NOMO-1 treated with DMSO at 0.1 percent for 48 hours (cell line): ENCODE measurements around the gene MORF4L2.

Experiments
- DNase-seq: peaks from one replicate; lab custom pipeline; 2025; ENCODE audit not compliant: unreplicated experiment; lab: John Stamatoyannopoulos, UW

MORF4L2 gene, protein sequence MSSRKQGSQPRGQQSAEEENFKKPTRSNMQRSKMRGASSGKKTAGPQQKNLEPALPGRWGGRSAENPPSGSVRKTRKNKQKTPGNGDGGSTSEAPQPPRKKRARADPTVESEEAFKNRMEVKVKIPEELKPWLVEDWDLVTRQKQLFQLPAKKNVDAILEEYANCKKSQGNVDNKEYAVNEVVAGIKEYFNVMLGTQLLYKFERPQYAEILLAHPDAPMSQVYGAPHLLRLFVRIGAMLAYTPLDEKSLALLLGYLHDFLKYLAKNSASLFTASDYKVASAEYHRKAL

DNA sequence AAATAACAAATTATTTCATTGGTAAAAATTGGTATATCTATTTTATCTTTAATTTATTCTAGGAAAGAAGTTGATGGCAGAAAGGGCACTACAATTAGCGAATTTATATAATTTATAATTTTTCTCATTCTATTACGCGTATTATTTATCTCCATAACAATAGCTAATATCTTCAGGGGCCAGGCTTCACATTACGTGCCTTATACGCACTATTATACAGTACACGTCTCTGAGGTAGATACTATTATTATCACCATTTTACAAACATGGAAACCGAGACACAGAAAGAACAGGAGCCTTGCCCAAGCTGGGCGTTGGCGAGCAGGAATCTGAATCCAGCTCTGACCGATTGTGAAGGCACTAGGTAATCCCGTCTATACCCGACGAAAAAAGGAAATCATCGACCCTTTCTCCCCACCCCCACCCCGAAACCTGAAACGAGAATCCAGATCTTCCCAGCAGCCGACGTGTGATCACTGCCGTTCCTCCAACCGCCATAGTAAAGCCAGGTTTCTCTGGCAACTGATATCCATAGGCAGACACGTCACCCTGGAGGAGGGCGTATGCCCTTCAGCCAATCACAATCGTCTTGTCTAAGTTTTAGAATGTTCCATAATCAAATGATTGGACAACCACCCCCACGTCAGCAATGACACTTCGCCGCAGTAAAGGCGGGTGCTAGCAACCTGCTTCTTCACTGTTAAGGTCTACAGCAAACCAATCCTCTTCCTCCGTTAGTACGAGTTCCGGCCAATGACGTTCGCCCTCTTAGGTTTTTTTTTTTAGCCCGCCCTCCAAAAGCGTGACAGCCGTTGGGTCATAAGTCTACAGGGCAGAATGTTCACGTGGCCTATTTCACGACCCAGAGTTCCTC lies at the start of gene MORF4L2:
MORF4L2 (minus strand) TSS at position 501 of the 874 bp plus-strand sequence. CDS start 9,672 bp downstream, outside the sequence.
- peak; percentile 95 for DNase-seq

DNA sequence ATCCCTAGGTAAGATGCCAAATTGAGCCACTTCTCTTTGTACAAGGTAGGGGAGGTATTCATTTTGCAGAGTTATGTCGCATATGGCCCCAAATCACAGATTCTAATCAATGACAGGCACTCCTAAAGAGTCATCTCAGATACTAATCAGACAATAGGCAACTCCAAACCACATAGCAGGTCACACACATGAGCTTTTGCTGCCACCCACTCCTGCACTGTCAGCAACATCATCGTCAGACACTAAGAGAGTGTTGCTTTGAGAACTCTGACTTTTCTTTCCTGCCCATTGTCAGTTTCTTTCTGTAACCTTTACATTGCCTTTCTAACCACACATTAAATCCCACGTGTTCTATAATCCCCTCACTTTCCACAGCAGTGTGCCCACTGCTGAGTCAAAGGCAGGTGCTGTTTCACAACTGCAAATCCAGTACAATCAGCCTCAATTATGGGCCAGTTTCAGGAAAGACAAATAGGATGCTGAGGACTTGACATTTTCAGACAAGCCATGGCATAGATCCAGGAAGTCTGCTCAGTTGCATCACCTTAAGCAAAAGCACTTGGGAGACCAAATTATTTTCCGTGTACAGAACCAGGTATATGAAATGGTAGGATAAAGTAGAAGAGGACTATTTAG lies 47.7 kb upstream of the MORF4L2 start:
- DNase-seq, result no peak

- DNase-seq, result no peak
These were observed 46.5 kb upstream of the MORF4L2 start for GRCh38 chrX:103733017-103733416.

GRCh38 chrX:103730796-103731493 lies 44.4 kb upstream of the MORF4L2 start:
- DNase-seq, result peak; percentile 1

DNA sequence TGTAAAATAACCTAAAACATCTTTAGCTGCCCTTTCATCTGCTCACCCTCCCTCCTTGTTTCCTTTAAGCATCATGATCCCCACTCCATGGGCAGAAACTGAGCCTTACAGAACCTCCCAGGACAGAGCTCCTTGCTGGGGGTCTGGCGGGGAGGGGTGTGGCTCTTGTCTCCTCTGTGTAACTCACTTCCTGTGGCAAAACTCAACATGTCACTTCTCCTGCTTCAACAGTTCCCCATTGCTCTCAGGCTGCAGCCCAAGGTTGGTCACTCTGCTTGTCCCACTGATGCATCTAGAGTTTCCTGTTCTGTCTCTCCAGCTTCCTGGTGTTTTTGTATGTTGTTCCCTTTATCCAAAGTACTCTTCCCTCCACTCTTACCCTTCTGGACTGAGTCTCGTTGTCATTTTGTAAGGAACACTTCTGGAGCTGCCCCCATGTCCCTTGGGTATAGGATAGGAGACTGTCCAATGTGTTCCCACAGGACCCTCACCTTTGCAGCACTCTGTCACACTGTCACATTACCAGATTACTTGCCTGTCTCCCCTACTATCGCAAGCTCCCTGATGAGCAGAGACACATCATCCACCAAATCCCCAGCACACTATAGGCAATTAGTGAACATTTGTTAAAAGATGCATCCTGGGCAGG lies 43.8 kb upstream of the MORF4L2 start:
- DNase-seq, result peak; percentile 56

- DNase-seq, result no peak
These were observed 42.5 kb upstream of the MORF4L2 start for GRCh38 chrX:103729015-103729414.

- no peak for DNase-seq
These were observed 40.6 kb upstream of the MORF4L2 start for GRCh38 chrX:103727115-103727514.

DNA sequence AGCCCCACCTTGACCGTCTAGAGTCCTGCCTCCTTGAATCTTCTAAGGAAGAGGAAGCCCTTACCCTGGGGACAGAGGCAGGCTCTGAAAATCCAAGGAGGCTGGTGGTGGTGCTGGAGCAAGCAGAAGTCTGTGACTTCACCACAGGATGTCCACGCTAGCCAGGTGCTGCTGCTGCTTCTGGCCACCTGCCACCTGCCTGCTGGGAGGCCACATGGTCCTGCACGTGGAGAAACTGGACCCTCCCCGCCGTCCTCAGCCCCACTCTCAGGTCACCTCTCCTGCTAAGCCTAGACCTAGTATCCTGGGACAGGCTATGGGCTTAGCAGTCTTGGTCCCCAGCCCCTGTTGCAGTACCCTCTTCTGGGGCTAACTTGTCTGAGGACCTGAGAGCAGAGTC lies 40.0 kb upstream of the MORF4L2 start:
- no peak for DNase-seq

DNA sequence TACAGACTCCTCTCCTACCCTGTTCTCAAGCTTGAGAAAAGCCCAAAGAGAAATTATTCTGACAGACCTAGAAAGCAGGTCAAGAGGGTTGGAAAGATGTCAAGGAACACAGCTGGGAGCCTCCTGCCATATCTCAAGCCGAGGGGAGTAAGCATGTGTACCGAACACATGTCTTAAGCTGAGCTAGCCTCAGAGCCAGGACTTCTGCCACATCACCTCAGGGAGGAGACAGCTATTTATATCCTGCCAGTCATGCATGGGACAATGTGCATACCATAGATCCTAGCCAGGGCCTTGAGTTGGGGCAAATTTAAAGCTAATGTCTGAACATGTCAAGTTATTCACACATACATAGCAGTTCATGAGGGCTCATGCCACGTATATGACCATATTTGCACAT lies 36.0 kb upstream of the MORF4L2 start:
- no peak for DNase-seq

GRCh38 chrX:103718120-103718519 lies 31.6 kb upstream of the MORF4L2 start:
- DNase-seq, result no peak

GRCh38 chrX:103716962-103717361 lies 30.5 kb upstream of the MORF4L2 start:
- no peak for DNase-seq

DNA sequence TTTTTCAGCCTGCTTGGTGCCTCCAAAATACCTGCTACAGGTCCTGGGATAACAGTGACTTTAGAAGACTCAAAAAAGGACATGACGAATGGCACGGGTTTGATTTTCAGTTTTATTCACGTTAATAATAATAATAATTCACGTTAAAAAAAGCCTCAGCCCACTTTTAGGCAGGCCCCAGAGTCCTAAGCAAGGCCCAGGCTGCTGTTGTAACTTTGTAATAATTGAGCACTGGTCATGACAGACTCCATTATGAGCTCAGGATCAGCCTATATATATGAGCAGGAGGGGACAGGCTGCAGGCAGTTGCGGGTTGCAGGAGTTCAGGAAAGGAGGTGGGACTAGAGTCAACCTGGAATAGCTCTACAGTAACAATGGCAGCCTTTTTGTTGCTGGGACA lies 24.1 kb upstream of the MORF4L2 start, which contains the start of gene TMEM31:
TMEM31 (plus strand) TSS at position 301 of the 400 bp plus-strand sequence. CDS start 1,350 bp downstream, outside the sequence.
- no peak for DNase-seq

DNA sequence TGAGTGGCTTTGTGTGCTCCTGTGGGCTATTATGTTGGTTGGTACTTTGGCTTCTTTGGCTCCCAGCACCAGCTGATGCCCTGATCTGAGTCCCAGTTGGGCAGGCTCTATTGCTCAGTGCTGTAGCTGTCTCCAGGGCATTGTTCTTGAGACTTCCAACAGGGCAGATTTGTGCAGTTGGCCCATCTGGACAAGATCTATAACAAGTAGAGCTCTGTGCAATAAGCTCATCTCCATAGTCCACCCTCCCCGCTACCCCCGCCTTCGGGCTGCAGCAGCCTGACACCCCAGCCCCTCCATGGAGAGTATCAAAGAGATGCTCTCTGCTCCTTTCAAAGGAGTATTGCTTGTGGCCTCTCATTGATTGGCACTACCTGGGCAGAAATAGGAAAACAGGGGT lies 18.4 kb upstream of the MORF4L2 start:
- DNase-seq, result no peak

GRCh38 chrX:103699243-103699642 lies 12.7 kb upstream of the MORF4L2 start:
- DNase-seq, result no peak

GRCh38 chrX:103697687-103698086 lies 11.2 kb upstream of the MORF4L2 start:
- no peak for DNase-seq

GRCh38 chrX:103691059-103691458 lies 4.6 kb upstream of the MORF4L2 start:
- no peak for DNase-seq

- peak; percentile 53 for DNase-seq
These were observed 2.4 kb upstream of the MORF4L2 start for GRCh38 chrX:103688946-103689345.

GRCh38 chrX:103687696-103688201 lies 1.2 kb upstream of the MORF4L2 start:
- DNase-seq, result peak; percentile 36

DNA sequence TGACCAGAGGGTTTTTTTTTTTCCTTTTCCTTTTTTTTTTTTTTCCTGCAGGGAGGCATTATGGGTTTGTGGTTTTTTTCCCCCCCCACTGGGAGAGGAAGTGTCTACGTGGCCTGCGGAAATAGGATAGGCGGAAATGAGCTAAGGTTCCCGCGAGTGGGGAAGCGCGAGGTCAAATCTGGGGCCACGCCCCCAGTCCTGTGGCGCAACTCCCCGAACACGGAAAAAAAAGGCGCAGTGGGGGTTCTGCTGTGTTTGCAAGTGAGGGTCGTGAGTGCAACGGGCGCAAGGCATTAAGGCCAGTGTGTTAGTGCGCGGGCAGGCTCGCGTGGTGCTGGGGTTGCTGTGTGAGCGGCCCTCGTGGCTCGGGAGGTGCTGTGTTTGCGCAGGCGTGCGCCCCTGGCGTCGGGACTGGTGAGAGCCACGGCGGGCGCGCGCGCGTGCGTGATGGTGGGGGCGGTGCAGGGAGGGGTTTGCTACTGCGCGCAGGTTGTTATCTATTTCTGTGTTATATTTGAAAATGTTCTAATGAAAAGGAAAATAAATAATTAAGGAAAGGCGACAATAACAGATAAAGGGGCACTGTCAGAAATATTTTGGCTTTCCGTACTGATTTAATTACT lies 685 bp upstream of the MORF4L2 start:
- peak; percentile 71 for DNase-seq

DNA sequence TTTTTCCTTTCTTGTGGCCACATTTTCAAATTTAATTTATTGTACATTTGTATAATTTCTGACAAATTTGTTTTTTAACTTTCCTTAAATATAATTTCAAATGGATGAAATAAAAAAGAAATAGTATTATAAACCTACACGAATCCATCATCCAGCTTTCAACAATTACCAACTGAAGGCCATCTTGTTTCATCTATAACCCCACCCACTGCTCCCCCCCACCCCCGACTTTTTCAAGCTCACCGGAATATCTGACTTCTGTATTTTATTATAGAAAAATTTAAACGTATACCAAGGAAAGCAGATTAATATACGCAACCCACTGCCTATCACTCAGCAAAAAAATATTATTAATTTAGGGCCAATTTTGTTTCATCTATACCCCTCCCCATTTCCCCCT lies 1.1 kb downstream of the MORF4L2 start:
- DNase-seq, result peak; percentile 2
